NCI-H460 (cell line): Measurements from ENCODE around the gene SLC30A9. TPM values are rescaled to one million over a fixed set of nuclear protein-coding genes. Genes with fewer than 3 reads are reported as not detected.

Source experiments
- DNase-seq: peaks from one replicate; pipeline ENCODE4 v3.0.0-alpha.2; 2016; ENCODE audit warnings: low read depth; ENCODE audit errors: extremely low read depth
- total RNA-seq: library from RNA; depleted of rRNA; stranded (reverse); fragments of >200 nt; shearing (Covaris generic); gene quantifications from 2 replicates; pipeline ENCODE4 v1.2.3, GENCODE V29; 2014; rRNA removed

SLC30A9 gene
- total RNA-seq, 1 experiment from 2014 or later = 52.6 TPM

- DNase-seq = no peak
Observed at GRCh38 chr4:42132099-42132498, 141.8 kb downstream of the SLC30A9 start.

GRCh38 chr4:42133006-42133405, 142.7 kb downstream of the SLC30A9 start:
- no peak for DNase-seq

- no peak for DNase-seq
Observed at GRCh38 chr4:42136371-42136770, 146.0 kb downstream of the SLC30A9 start.

Other genes with a start within 250 kb of the SLC30A9 start
- not detected in 2 replicates for gene PHOX2B, start 241.8 kb upstream of the SLC30A9 start, total RNA-seq
- 134 and 143 TPM in 2 replicates for gene TMEM33, start 55.1 kb upstream of the SLC30A9 start, total RNA-seq
- 0.40 and 0.50 TPM in 2 replicates for gene DCAF4L1, start 8.8 kb upstream of the SLC30A9 start, total RNA-seq
- not detected in 2 replicates for gene BEND4, start 162.1 kb downstream of the SLC30A9 start, total RNA-seq